Thyroid gland (tissue), 4 donors: ENCODE measurements around the gene MT3.

Experiments
- POLR2A ChIP-seq, 2 donors: fragments of 450-650 bp; IDR thresholded peaks; one replicate each; pipeline ENCODE4 v1.6.1; 2017; ENCODE audit warnings: antibody characterized with exemption in 2 of 2, mild to moderate bottlenecking in 2 of 2, moderate library complexity in 1 of 2
- TF ChIP-seq, protein P1 (sequence below), 6 experiments: fragments of 200-600 bp in 3 of 6; fragments of 450-650 bp in 3 of 6; sonication (generic) in 3 of 6; IDR thresholded peaks; one replicate each; pipeline ENCODE4 v1.5.1; 2016 to 2019; ENCODE audit warnings: antibody characterized with exemption in 6 of 6, mild to moderate bottlenecking in 2 of 6, inconsistent platforms in 1 of 6, moderate library complexity in 1 of 6

DNA sequence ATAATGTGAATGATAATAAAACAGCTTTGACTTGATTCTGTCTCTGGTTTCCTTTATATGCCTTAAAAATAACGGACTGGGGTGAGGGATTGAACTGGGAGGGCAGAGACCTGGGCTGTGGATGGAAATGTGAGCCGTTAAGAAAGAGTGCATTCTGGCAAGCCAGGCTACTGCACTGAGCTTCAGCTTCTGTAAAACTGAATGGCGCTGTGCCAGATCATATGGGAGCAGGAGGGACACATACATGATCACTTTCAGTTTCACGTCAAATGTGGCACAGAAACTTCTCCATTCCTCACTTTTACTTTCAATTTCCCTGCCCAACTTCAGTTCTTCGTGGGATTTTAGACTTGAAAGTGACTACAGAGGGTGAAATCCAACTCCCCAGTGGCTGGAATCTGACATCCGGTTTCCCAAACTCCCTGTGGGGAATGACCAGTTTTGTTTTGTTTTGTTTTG is 20.2 kb downstream of the MT3 start:
- TF ChIP-seq, protein P1, sequence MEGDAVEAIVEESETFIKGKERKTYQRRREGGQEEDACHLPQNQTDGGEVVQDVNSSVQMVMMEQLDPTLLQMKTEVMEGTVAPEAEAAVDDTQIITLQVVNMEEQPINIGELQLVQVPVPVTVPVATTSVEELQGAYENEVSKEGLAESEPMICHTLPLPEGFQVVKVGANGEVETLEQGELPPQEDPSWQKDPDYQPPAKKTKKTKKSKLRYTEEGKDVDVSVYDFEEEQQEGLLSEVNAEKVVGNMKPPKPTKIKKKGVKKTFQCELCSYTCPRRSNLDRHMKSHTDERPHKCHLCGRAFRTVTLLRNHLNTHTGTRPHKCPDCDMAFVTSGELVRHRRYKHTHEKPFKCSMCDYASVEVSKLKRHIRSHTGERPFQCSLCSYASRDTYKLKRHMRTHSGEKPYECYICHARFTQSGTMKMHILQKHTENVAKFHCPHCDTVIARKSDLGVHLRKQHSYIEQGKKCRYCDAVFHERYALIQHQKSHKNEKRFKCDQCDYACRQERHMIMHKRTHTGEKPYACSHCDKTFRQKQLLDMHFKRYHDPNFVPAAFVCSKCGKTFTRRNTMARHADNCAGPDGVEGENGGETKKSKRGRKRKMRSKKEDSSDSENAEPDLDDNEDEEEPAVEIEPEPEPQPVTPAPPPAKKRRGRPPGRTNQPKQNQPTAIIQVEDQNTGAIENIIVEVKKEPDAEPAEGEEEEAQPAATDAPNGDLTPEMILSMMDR (IDR thresholded peaks at IDR 0.05) = peak in 1 of 6 experiments; percentile 22
- peak in 1 of 2 donors; percentile 18 for TF ChIP-seq POLR2A (IDR thresholded peaks at IDR 0.05)
